ENCODE results near the gene LDLRAD2.

DNA sequence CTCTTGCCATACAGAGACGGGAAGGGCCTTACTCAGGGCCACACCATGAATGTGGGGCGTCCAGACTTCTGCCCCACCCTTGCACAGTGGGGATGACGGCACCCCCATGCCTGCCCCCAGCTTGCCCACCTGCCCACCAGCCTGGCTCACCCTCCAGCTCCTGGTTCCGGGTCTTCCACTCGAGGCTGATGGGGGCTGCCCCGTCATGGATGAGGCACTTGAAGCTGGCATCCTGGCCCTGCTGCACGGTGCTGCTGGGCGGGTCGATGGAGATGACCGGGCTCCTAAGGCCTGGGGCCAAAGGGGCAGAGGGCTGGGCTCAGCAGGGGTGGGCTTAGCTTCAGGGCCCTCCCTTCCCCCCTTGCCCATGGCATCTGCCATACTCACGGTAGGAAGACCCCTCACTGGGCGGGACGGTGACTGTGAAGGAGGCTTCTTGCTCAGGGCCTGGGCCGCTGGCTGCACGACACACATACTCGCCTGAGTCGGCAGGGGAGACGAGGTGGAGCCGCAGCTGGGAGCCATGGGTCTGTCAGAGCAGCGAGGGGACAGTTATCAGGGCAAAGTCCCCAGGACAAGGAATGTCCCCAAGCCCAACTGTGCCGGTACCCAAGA, 29.9 kb downstream of the LDLRAD2 start:
- TF ChIP-seq CTCF (conservative IDR thresholded peaks at IDR 0.05; ENCODE audit: low read depth, low read length) (no peak), EZH2 (IDR thresholded peaks at IDR 0.05; ENCODE audit: borderline replicate concordance, low read depth, low read length, poor library complexity, severe bottlenecking) (no peak)
